Stimulated activated CD4-positive, alpha-beta T cell treated with anti-CD3 and anti-CD28 coated beads, Interleukin-2, amount 100 ng/mL, for 48 hours (primary cell): ENCODE results near the gene LCNL1.

Source experiments
- DNase-seq, 2 donors: peaks; one replicate each; pipeline ENCODE4 v3.0.0-alpha.2; 2020

LCNL1 gene

DNA sequence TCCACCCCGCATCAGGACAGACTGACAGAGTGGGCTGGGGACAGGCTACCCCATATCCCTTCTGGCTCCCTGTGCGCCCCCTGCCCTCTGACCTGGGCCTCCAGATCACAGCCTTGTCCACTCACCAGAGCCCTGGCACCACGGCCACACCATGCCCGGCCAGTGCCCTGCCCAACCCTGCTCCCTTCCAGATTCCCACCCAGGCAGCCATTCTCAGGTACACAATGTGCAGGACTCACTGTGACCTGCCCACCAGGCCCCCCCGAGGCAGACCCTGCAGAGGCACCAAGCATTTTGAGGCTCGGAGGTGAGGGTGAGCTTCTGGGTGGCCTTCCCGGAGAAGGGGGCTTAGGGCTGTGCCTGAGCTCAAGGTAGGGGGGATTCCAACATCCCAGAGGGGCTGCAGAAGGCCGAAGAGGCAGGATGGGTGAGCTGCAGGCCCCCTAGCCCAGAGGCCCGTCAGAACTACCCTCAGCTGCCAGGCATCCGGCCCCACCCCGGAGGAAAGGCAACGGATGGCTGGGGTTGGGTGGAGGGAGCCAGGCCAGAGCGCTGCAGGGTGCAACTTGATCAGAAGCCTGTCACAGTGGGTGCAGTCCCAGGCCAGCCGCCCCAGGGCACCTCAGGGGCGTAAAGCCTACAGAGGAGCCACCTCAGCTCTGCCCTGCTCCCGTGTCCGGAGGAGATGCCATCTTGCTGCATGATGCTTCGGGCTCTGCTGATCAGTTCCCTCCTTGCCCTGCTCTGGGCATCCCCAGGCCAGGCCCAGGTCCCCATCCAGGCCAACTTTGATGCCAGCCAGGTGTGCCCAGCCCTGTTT is at the start of gene LCNL1:
Gene LCNL1 (plus strand): TSS at position 762 of the 820 bp plus-strand sequence. CDS start 594 bp downstream, outside the sequence.
- no peak for DNase-seq

DNA sequence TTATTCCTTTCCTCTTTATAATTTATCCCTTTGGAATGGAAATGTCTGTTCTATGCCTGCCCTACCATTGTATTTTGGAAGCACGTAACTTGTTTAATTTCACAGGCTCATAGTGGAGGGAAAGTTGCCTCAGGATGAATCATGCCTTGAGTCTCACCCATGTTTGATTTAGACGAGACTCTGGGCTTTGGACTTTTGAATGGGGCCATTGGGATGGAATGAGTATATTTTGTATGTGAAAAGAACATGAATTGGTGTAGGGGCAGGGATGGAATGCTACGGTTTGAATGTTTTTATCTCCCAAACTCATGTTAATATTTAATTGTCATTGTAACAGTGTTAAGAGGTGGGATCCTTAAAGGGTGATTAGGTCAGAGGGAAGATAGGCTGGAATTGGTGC is 48.5 kb upstream of the LCNL1 start:
- no peak for DNase-seq

DNA sequence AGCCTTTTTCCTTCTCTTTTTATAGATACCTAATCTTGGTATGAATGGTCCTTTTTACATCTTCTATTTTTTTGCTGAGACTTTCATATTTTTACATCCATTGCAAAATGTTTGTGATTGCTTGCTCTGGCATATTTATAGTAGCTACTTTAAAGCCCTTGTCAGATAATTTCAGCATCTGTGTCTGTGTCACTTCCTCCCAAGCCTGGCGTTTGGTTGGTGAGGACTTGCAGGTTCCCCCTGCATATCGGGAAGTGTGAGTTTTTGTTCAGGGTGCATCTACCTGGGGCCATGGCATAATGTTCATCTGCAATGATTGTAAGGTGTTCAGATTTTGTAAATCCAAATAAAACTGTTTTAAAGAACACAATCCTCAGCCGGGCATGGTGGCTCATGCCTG is 47.1 kb upstream of the LCNL1 start:
- no peak for DNase-seq

DNA sequence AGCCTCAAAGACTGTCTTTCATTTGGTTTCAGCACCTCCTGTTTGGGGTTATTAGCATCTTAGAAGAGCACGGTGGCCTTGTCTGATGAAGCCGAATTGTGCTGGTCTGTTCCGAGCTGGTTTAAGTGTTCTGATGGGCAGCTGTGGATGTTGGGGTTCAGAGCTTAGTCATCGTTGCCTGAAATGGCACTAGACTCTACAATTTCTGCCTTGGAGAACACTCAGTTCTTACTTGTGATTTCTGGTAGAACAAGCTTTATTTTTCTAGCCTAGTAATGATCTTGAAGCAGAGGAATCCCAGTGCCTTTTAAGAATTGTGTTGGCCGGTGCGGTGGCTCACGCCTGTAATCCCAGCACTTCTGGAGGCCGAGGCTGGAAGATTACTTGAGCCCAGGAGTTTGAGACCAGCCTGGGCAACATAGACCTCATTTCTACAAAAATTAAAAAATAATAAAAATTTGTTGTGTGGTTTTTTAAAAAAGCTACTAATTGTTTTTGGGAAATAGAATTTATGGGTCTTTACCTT is 46.1 kb upstream of the LCNL1 start:
- no peak for DNase-seq

DNA sequence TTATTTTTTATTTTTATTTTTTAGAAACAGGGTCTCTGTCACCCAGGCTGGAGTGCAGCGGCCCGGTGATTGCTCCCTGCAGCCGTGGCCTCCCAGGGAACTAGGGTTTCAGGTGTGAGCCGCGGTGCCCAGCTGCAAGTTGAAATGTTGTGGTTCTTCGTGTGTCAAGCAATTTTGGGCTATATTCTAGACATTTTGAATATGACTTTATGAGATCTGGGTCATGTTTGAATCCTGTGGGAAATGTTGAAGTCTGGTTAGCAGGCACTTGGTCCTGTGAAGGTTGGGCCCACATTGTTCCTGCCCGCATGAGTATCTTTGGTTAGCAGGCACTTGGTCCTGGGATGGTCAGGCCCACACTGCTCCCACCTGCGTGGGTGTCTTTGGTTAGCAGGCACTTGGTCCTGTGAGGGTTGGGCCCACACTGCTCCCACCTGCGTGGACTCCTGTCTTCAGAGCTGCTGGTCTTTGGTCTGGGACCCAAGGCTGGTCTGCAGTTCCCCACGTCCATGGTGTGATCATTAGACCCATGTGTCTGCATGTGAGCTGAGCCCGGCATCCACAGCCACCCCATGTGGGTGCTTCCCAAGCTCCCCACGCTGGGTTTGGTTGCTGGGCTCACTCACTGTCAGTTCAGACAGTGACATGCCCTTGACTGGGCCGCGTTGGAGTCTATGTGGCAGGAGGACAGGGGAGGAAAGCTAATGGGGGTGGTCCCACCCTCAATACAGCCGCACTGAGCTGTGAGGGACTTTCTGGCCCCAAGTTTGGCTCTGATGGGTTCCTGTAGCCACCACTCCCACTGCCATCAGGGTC is 45.4 kb upstream of the LCNL1 start:
- DNase-seq: no peak

DNA sequence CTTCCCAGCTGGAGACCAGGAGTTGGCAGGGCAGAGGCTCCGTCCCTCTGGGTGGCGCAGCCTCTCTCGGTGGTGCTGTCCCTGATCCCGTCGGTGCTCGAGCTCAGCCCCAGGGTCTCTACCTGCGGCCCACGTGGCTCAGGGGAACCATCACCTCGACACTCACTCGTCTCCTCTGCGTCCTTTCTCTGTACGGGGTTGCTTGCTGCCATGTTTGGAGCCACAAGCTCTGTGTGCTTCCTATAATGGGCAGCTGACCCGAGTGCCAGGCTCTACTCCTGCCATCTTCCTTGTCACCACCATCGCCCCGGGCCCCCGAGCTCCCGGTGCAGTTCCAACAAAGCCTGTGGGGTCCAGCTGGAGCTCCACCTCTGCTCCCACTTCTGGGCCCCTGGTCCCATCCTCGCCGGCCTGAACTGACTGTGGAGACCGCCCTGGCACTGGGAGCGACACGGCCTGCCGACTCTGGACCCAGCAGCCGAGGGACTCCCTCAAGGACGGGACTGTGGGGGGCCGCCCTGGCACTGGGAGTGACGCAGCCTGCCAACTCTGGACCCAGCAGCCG is 43.3 kb upstream of the LCNL1 start:
- no peak for DNase-seq

DNA sequence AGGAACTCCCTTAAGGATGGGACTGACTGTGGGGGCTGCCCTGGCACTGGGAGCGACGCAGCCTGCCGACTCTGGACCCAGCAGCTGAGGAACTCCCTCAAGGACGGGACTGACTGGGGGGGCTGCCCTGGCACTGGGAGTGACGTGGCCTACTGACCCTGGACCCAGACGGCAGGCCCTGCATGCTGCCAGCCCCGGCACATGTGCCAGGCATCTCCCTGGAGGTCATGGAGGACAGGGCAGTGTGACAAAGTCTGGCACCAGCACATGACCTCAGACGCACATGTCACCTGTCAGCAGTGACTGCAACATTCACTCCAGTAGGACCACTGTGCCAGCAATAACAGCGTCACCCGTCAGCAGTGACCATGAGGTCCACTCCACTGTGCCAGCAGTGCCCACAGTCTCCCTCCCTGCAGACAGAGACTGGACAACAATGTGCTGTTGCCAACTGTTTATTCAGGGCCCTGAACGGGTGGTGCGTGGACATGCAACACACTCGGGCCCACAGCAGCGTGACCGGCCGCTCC is 42.7 kb upstream of the LCNL1 start:
- no peak for DNase-seq

DNA sequence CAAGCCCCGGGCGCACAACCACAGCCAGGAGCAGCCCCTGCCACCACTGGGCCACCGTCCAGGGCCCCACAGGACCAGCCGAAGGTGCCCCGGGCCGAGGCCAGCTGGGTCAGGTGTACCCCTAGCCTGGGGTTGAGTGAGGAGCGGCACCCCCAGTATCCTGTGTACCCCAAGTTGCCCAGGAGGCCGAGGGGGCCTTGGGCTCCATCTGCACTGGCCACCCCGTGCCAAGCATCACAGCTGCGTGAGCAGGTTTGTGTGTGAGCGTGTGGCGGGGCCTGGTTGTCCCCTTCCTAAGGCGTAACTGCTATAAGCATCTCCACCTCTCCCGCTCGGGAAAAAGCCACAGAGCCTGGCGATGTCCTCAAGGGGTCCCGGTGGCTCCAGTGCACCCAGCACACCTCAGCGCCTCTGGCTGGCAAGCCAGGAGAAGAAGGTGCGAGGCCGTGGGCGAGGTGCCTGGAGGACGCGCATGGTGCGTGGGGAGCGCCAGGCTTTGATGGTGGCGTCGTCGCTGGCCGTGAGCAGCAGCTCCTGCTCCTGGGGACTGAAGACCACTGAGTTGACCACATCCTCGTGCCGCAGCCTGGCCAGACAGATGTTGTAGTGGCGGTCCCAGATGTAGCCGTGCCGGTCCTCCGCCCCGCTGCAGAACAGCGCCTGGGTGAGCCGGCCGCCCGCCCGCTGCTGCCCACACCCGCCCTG is 42.1 kb upstream of the LCNL1 start:
- DNase-seq: no peak

DNA sequence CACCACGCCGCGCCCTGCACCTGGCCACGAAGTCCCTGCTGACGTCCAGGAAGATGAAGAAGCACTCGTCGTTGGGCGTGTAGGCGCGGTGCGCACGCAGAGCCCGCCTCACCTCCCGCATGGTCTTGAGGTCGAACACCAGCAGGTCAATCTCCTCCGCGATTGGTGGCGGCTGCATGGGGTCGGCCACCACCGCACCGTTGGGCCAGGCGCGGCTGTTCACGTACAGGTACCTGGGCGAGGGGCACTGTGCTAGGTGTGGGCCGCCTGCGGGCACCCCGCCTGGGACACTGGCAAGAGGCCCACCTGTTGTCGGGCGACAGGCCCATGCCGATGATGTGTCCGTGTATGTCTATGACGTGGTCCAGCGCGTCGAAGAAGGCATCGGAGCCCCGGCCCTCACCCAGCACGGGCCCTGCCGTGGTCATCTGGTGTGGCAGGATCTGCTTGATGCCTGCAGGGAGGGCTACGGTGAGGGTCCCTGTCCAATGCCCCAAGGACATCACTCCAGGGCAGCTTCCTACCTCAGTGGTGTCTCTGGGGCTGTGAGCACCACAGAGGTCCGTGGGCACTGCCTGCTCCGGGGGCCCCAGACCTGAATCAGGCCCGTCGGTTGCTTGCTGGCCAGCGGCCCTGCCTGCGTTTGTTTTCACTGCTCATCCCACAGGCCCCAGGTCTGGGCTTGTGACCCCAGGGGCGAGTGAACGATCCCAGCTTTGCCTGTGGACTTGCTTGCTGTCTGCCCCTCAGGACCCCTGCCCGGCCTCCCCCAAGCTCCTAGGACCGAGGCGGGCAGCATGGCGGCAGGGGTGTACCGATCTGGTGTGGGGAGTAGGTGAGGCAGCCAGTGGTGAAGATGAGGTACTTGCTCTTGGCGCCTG is 41.3 kb upstream of the LCNL1 start:
- no peak for DNase-seq

DNA sequence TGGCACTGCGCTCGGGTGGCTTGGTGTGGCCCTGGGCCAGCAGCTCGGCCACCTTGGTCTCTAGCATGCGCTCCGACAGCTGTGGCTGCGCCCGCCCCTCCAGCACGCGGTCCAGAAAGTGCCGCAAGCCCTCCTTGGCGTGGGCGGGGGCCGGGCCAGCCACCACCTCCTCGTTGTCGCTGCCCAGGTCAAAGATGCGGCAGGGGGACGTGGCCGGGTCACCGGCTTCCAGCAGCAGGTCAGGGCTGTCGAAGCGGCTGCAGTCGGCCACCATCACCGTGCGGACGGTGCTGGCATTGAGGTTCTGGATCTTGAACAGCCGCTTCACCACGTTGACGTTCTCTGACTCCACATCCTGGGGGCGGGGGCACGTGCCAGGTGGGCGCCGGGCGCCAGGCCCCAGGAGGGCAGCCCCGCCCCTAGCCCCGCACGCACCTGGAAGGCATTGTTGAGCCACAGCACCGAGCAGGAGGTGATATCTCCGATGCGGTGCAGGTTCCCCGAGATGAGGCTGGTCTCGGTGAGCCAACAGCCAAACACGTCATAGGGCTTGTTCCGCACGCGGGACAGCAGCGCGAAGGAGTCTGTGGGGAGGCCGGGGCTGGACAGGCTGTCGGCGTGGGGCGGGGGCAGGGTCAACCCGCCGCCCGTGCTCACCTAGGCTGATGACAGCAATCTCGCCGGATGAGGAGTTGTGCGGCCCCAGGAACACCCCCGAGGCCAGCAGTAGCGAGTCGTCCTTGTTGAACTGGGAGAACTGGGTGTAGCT is 40.5 kb upstream of the LCNL1 start:
- DNase-seq: no peak

DNA sequence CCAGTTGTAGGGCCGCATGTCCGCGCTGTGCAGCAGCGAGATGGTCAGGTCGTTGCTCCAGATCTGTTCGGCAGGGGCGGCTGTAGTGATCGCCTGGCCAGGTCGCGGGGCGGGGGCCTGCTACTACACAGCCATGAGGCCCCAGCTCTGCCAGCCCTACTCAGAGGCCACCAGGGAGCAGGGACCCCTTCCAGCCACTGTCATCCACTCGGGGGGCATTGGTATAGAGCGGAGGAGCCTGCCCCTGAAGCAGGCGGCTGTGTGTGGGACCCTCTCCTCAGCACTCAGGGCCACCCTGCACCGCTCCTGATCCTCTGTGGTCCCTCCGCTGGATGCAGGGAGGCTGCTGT is 39.9 kb upstream of the LCNL1 start:
- no peak for DNase-seq

DNA sequence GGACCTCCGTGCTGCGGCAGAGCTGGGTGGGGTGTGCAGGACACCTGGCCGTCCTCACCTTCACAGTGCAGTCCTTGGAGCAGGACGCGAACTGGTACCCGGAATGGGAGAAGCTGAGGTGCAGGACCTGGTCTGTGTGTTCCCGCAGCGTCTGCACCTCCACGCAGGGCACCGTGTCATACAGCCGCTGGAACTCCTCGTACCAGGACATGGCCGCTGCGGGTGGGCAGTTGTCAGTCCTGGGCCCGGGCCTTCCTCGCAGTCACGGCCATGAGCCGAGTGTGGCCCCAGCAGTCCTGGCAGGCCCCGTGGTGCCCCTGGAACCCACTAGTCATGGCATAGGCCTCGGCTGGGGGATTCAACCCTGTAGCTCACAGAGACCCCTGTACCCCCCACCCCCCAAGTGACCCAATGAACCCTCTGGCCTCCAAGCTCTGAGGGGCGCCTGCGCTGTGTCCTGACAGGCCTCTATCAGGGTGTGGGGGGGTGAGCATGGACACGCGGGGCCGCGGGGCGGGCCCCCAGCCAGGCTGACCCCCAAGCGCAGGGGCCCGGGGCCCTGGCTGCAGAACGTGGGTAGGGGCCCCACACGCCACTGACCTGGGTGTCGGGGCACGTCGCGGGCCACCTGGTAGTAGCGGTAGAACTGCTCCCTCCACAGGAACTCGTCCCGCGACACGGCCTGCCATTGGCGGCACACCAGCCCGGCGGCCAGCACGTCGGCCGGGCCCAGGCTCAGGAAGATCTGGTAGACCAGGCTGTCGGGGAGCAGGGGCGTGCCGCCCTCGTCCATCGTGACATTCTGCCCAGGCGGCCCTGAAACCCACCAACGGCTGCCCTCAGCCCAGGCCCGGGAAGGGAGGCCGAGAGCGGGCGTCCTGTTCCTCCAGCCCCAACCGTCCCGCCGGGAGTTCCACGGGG is 39.2 kb upstream of the LCNL1 start:
- peak in 1 of 2 donors; percentile 43 for DNase-seq

DNA sequence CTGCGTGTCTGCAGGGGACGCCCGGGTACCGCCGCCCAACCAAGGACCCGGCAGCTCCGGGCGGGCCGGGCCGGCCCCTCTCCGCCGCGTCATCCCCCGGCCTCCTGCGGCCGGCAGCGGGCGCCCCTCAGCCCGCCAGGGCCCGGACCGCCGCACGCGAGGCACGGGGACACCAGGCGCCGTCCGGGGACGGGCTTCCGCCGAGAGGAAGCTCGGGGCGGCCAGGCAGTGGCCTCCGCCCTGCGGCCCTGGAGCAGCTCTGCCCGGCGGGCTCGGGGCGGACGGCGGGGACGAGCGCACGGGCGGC is 38.6 kb upstream of the LCNL1 start:
- DNase-seq: no peak

DNA sequence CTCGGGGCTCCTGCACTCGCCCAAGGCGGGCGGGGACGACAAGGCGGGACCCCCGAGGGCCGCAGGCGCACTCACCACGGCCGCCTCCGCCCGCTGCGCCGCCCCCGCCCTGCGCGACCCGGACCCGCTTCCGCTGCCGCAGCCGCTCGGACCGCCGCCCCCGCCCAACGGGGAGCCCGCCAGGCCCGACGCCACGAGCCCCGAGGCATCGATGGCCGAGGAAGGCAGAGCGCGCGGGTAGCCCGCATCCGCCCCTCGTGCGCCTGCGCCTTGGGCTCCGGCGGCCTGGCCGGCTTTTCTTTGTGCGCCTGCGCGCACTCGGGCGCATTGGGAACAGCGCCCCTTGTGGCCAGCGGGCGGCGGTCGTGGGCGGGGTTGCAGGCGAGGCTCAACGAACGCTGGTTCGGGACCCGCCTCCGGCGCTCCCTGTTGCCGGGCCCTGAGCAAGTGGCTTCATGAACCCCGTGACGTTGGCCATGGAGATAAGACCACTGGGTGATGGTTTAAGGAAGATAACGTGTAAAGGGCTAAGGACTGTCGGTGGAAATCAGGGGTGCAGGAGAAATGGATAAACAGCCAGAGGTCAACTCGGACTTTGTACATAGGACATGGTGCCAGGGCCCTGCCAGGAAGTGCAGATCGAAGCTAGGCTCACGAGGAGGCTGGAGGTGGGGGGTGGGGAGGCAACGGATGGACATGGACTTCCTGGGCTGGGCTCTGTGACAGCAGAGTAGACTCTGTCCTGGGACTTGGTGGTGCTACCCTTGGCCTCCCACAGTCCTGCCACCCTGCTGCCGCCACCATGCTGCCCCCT is 38.1 kb upstream of the LCNL1 start, which contains the start of the genes C8G and FBXW5:
Gene C8G (plus strand): TSS at position 725 of the 814 bp plus-strand sequence. CDS start 78 bp downstream, at position 803.
Gene FBXW5 (minus strand): TSS at position 220 of the 814 bp plus-strand sequence. CDS start 655 bp downstream, outside the sequence.
- DNase-seq: peak; percentile 95 to 98

DNA sequence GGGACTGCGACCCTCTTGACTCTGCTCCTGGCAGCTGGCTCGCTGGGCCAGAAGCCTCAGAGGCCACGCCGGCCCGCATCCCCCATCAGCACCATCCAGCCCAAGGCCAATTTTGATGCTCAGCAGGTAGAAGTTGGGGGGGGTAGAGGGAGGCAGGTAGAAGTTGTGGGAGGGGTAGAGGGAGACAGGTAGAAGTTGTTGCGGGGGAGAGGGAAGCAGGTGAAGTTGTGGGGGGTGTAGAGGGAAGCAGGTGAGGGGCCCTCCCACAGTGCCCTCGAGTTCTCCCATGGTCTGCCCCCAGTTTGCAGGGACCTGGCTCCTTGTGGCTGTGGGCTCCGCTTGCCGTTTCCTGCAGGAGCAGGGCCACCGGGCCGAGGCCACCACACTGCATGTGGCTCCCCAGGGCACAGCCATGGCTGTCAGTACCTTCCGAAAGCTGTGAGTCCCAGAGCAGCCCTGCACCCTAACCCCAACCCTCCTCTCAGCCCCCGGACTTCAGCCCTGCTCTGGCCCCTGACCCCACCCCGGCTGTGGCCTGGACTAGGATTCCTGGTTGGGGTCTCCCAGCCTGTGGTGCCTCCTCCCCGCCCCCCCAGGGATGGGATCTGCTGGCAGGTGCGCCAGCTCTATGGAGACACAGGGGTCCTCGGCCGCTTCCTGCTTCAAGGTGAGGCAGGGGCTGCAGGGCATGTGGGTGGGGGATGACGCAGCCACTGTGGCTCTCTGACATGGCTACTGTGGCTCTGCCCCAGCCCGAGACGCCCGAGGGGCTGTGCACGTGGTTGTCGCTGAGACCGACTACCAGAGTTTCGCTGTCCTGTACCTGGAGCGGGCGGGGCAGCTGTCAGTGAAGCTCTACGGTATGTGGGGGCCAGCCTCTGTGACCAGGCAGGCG is 37.2 kb upstream of the LCNL1 start:
- no peak for DNase-seq

DNA sequence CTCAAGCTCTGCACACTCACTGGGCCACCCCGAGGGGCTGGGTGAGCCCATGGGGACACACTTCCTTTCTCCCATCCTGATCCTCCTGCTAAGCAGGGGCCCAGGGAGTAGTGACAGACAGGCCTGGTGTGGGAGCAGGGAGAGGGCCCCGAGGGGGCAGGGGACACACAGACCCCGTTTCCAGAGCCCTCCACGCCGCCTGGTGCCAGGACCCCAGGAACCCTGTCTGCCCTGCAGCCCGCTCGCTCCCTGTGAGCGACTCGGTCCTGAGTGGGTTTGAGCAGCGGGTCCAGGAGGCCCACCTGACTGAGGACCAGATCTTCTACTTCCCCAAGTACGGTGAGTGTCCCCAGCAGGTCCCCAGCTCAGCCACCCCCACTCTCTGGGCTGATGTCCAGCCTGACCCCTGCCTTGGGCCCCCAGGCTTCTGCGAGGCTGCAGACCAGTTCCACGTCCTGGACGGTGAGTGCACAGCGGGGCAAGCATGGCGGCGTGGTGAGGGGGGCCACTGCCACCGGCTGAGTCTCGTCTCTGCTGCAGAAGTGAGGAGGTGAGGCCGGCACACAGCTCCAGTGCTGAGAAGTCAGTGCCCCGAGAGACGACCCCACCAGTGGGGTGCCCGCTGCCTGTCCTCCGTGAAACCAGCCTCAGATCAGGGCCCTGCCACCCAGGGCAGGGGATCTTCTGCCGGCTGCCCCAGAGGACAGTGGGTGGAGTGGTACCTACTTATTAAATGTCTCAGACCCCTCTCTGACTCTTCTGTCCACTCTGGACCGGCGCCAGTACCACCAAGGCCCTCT is 36.4 kb upstream of the LCNL1 start:
- no peak for DNase-seq
